H1 (cell line): Measurements from ENCODE around the gene ARFGEF3. TPM values are rescaled to one million over a fixed set of nuclear protein-coding genes. Genes with fewer than 3 reads are reported as not detected.

Experiments used
- CTCF ChIA-PET: fragments of 300-600 bp; sonication (Branson Sonifier 250); formaldehyde crosslinking; loops from one replicate; lab custom pipeline; 2021; ENCODE audit not compliant: partially characterized antibody; lab: Charles Lee
- POLR2A ChIA-PET: fragments of 300-600 bp; sonication (Branson Sonifier 250); formaldehyde crosslinking; loops from one replicate; lab custom pipeline; 2021; ENCODE audit warnings: inconsistent platforms; ENCODE audit not compliant: partially characterized antibody; lab: Charles Lee
- DNase-seq, 2 experiments: peaks; one replicate each; pipeline versions ENCODE4 v3.0.0 to v3.0.0-alpha.2; 2010 to 2022; ENCODE audit warnings: low spot score in 2 of 2, low read depth in 1 of 2, mixed read lengths in 1 of 2
- FAIRE-seq: peaks from 2 replicates; lab custom pipeline; 2011; peaks lifted over from hg19 to GRCh38; lab: Jason Lieb, UNC
- H2AFZ ChIP-seq: 2 replicates; pipeline ENCODE4 v1.8.1; 2012; ENCODE audit warnings: low read length, inconsistent platforms
- H2AK5ac ChIP-seq: 2 replicates; pipeline ENCODE4 v1.6.1; 2013; ENCODE audit warnings: low read depth, low read length
- H2BK120ac ChIP-seq: replicated peaks from 2 replicates; pipeline ENCODE3; 2013; ENCODE audit warnings: low read depth, low read length, inconsistent platforms
- H2BK12ac ChIP-seq: 2 replicates; pipeline ENCODE4 v1.6.1; 2013; ENCODE audit warnings: low read depth, low read length
- H2BK15ac ChIP-seq: 2 replicates; pipeline ENCODE4 v1.6.1; 2013; ENCODE audit warnings: low read length
- H2BK20ac ChIP-seq: 2 replicates; pipeline ENCODE4 v1.6.1; 2013; ENCODE audit warnings: low read length
- H2BK5ac ChIP-seq: 2 replicates; pipeline ENCODE4 v1.6.1; 2013; ENCODE audit warnings: low read depth, low read length
- H3K14ac ChIP-seq: 2 replicates; pipeline ENCODE4 v1.6.1; 2013; ENCODE audit warnings: inconsistent platforms; ENCODE audit not compliant: insufficient read length
- H3K18ac ChIP-seq: 2 replicates; pipeline ENCODE4 v1.6.1; 2013; ENCODE audit warnings: low read length; ENCODE audit errors: extremely low read depth
- H3K23ac ChIP-seq: 2 replicates; pipeline ENCODE4 v1.6.1; 2013; ENCODE audit warnings: inconsistent platforms; ENCODE audit not compliant: insufficient read length
- H3K23me2 ChIP-seq: 2 replicates; pipeline ENCODE4 v1.6.1; 2013; ENCODE audit warnings: low read depth, low read length
- H3K27ac ChIP-seq: 2 replicates; pipeline ENCODE4 v1.6.1; 2011; ENCODE audit warnings: low read depth, low read length, inconsistent platforms
- H3K27me3 ChIP-seq, 4 experiments: replicated peaks in 1 of 4; 1 replicate in 1 of 4; 2 replicates in 3 of 4; pipeline versions ENCODE4 v1.6.1 to v1.8.1; 2011 to 2013; ENCODE audit warnings: low read length in 3 of 4, mild to moderate bottlenecking in 3 of 4, inconsistent platforms in 2 of 4, mixed read lengths in 2 of 4, moderate library complexity in 1 of 4; ENCODE audit not compliant: control insufficient read depth in 3 of 4, insufficient read depth in 3 of 4; ENCODE audit errors: extremely low read depth in 1 of 4
- H3K36me3 ChIP-seq, 4 experiments: 2 replicates each; pipeline versions ENCODE4 v1.6.1 to v1.8.1; 2011 to 2013; ENCODE audit warnings: mild to moderate bottlenecking in 4 of 4, low read length in 3 of 4, moderate library complexity in 2 of 4, control low read depth in 1 of 4, inconsistent platforms in 1 of 4; ENCODE audit not compliant: insufficient read depth in 4 of 4, control insufficient read depth in 2 of 4
- H3K4ac ChIP-seq: replicated peaks from 2 replicates; pipeline ENCODE3; 2013; ENCODE audit warnings: low read length, low read depth, mixed read lengths, inconsistent platforms; ENCODE audit not compliant: insufficient read length
- H3K4me1 ChIP-seq, 4 experiments: replicated peaks in 1 of 4; 1 replicate in 1 of 4; 2 replicates in 3 of 4; pipeline versions ENCODE4 v1.6.1 to v1.8.1; 2011 to 2013; ENCODE audit warnings: low read length in 3 of 4, inconsistent platforms in 2 of 4, mixed read lengths in 1 of 4; ENCODE audit not compliant: insufficient read depth in 4 of 4, control insufficient read depth in 3 of 4
- H3K4me2 ChIP-seq, 2 experiments: 2 replicates each; pipeline versions ENCODE4 v1.6.1 to v1.8.1; 2011 to 2013; ENCODE audit warnings: low read depth in 2 of 2, low read length in 2 of 2, control low read depth in 1 of 2, inconsistent platforms in 1 of 2, mild to moderate bottlenecking in 1 of 2; ENCODE audit not compliant: insufficient read depth in 1 of 2
- H3K4me3 ChIP-seq, 4 experiments: fragments of 200-600, 300-600 bp in 1 of 4; sonication (generic), shearing (Covaris generic), sonication (Bioruptor Twin) in 1 of 4; 2 replicates each; pipeline versions ENCODE4 v1.5.1 to v1.8.1; 2011 to 2016; ENCODE audit warnings: low read length in 4 of 4, low read depth in 3 of 4, control low read depth in 2 of 4, inconsistent platforms in 2 of 4, mild to moderate bottlenecking in 2 of 4, mixed read lengths in 1 of 4, moderate library complexity in 1 of 4; ENCODE audit not compliant: insufficient read depth in 2 of 4; ENCODE audit errors: extremely low read depth in 1 of 4
- H3K56ac ChIP-seq: replicated peaks from 2 replicates; pipeline ENCODE3; 2013; ENCODE audit warnings: low read depth, mild to moderate bottlenecking, mixed read lengths, low read length, inconsistent platforms; ENCODE audit not compliant: insufficient read length
- H3K79me1 ChIP-seq: 2 replicates; pipeline ENCODE4 v1.6.1; 2013; ENCODE audit warnings: low read depth, low read length, control low read depth
- H3K79me2 ChIP-seq, 2 experiments: 2 replicates each; pipeline versions ENCODE4 v1.6.1 to v1.8.1; 2012 to 2013; ENCODE audit warnings: low read length in 2 of 2, mild to moderate bottlenecking in 2 of 2, inconsistent platforms in 1 of 2; ENCODE audit not compliant: insufficient read depth in 2 of 2, control insufficient read depth in 1 of 2
- H3K9ac ChIP-seq, 4 experiments: replicated peaks in 1 of 4; 1 replicate in 1 of 4; 2 replicates in 3 of 4; pipeline versions ENCODE4 v1.6.1 to v1.8.1; 2011 to 2013; ENCODE audit warnings: low read depth in 3 of 4, low read length in 3 of 4, control low read depth in 2 of 4, mild to moderate bottlenecking in 2 of 4, moderate library complexity in 2 of 4, inconsistent platforms in 1 of 4; ENCODE audit errors: extremely low read depth in 1 of 4
- H3K9me3 ChIP-seq, 2 experiments: 2 replicates each; pipeline versions ENCODE4 v1.6.1 to v1.8.1; 2012 to 2013; ENCODE audit warnings: mild to moderate bottlenecking in 2 of 2, moderate library complexity in 2 of 2, control low read depth in 1 of 2, inconsistent platforms in 1 of 2, low read depth in 1 of 2, low read length in 1 of 2, mixed read lengths in 1 of 2; ENCODE audit not compliant: insufficient read depth in 2 of 2
- H4K20me1 ChIP-seq, 2 experiments: replicated peaks in 1 of 2; 2 replicates each; pipeline versions ENCODE3 to v1.8.1; 2011 to 2013; ENCODE audit warnings: inconsistent platforms in 2 of 2, low read length in 2 of 2, mild to moderate bottlenecking in 1 of 2; ENCODE audit not compliant: insufficient read depth in 2 of 2, control insufficient read depth in 1 of 2
- H4K5ac ChIP-seq: 2 replicates; pipeline ENCODE4 v1.6.1; 2013; ENCODE audit warnings: low read length, low read depth, mixed read lengths, inconsistent platforms; ENCODE audit not compliant: insufficient read length
- H4K8ac ChIP-seq: 2 replicates; pipeline ENCODE4 v1.8.0; 2013; ENCODE audit warnings: mild to moderate bottlenecking, moderate library complexity, low read length, inconsistent platforms; ENCODE audit not compliant: insufficient read depth; ENCODE audit errors: extremely low read depth
- H4K91ac ChIP-seq: replicated peaks from 2 replicates; pipeline ENCODE3; 2013; ENCODE audit warnings: low read length, mixed read lengths, inconsistent platforms; ENCODE audit not compliant: insufficient read length
- ASH2L ChIP-seq: fragments of 200-600, 300-600 bp; sonication (generic); IDR thresholded peaks from one replicate; pipeline ENCODE4 v1.7.1; 2017; ENCODE audit warnings: low read length
- FOSL1 ChIP-seq: IDR thresholded peaks from 2 replicates; pipeline ENCODE4 v1.6.1; 2011; ENCODE audit warnings: mild to moderate bottlenecking, low read depth, low read length, moderate library complexity; ENCODE audit not compliant: insufficient read depth
- MAFK ChIP-seq: IDR thresholded peaks from 2 replicates; pipeline ENCODE4 v1.6.1; 2012; ENCODE audit warnings: low read depth, mild to moderate bottlenecking, improper control_type of control experiment, low read length
- NANOG ChIP-seq: IDR thresholded peaks from 2 replicates; pipeline ENCODE4 v1.6.1; 2011; ENCODE audit warnings: low read length, low read depth, mild to moderate bottlenecking, inconsistent platforms; ENCODE audit not compliant: insufficient read depth, poor library complexity, severe bottlenecking
- PHF8 ChIP-seq: fragments of 200-600 bp; sonication (generic); conservative IDR thresholded peaks from 2 replicates; pipeline ENCODE4 v1.7.1; 2012; ENCODE audit warnings: low read depth, mild to moderate bottlenecking, inconsistent platforms, low read length, moderate library complexity
- YY1 ChIP-seq: IDR thresholded peaks from 2 replicates; pipeline ENCODE4 v1.6.1; 2011; ENCODE audit warnings: low read depth, mild to moderate bottlenecking, low read length
- WGBS, 2 experiments: shearing (Covaris generic) in 1 of 2; methylation state at CpG; one replicate each; pipeline versions ENCODE4 v1.1.6 to v1.1.7; 2013 to 2015; ENCODE audit warnings: low lambda C conversion rate in 2 of 2, mixed read lengths in 2 of 2, inconsistent platforms in 1 of 2, low coverage in 1 of 2, missing lambda C conversion rate in 1 of 2; ENCODE audit not compliant: insufficient replicate concordance in 2 of 2, insufficient coverage in 1 of 2, insufficient read length in 1 of 2; ENCODE audit errors: extremely low coverage in 1 of 2, missing lambda C conversion rate in 1 of 2; 5-methylcytosine and 5-hydroxymethylcytosine counted together
- polyA plus RNA-seq, 7 experiments: library from polyadenylated mRNA; depleted of rRNA in 3 of 7; stranded (reverse) in 5 of 7; unstranded in 2 of 7; fragments of >200 nt in 5 of 7; fragments of 200-250 nt in 2 of 7; gene quantifications; 1 replicate in 5 of 7; 2 replicates in 1 of 7; 4 replicates in 1 of 7; pipeline versions ENCODE4 v1.2.1 to v1.2.3, GENCODE V29; 2011 to 2013; ENCODE audit warnings: missing spikeins in 2 of 7, mixed read lengths in 2 of 7
- total RNA-seq: library from RNA; stranded (reverse); fragmentation: NEBNext Ultra II Directional; extraction: Animal tissue kit (Norgen Biotek cat#: 25700); gene quantifications from 2 replicates; pipeline ENCODE4 v1.2.1, GENCODE V29; 2021
- TF ChIP-seq, protein P1 (sequence below): IDR thresholded peaks from 2 replicates; pipeline ENCODE4 v1.6.1; 2011; ENCODE audit warnings: low read length, improper control_type of control experiment

The ARFGEF3 gene
- total and polyA plus RNA-seq, 2 of the 8 experiments (the other 6 are each of a cell fraction or from before 2014, with no cell fraction given): 5.8 to 23.2 TPM

DNA sequence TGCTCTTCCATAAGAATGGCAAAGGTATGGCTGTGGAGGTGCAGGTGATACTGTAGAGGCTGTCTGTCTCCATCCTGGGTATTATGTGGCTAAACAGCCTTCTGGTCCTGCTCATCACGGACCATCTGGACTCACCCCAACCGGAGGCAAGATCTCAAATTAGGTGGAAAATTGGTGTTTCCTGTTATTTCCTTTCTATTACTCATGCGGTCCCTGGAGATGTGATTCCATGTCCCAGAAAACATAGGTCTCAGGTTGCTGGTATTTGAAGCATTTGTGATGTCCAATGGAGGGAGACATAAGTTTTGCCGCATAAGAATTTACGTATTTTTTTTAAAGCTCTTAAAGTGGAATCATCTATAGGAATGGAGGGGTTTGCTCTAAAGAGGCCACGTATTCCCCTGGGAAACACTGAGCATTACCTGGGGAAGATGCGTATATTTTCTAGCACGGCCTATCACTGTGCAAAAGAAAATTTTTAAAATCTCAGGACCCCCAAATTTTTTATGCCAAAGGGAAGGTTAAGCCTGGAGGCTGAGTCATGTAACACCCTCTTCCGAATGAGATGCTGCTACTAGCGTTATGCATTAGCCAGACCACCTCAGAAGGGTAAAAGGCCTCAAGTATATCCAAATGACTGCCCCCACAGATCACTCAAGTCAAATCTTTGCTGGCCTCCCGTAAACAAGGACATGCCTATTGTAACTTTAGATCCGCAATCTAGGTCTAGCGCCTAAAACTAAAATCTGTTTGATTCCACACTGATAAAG is 78.9 kb downstream of the ARFGEF3 start:
- WGBS, 2 experiments: 91% methylated on average over 13 of the region's 13 CpGs; no CpG with 5 or more reads in 1 of the 2 experiments
- CTCF ChIA-PET: interaction anchor here (1.2 to 1.4 kb wide), 3 partner anchors 14 to 309 kb away, joined by 3 to 4 read pairs (median 3); no protein-coding TSS in a partner anchor
- no peak overlapping the region for H3K4me2 ChIP-seq

More for the DNA sequence above, 78.9 kb downstream of the ARFGEF3 start:
- no peak overlapping the region for H2BK120ac ChIP-seq
- DNase-seq: no peak
- H3K23me2 ChIP-seq: no peaks in the 10 kb centered on the region
- H2BK12ac ChIP-seq: no peak overlapping the region
- H2BK15ac ChIP-seq: no peak overlapping the region
- H3K27ac ChIP-seq: no peak overlapping the region
- no peak overlapping the region for H2AFZ ChIP-seq
- H2AK5ac ChIP-seq: no peak overlapping the region
- POLR2A ChIA-PET: no interaction called here
- H4K5ac ChIP-seq: no peak overlapping the region
- TF ChIP-seq YY1 (no peak), PHF8 (no peak), MAFK (no peak), ASH2L (no peak), FOSL1 (no peak), NANOG (no peak)
- TF ChIP-seq, protein P1, sequence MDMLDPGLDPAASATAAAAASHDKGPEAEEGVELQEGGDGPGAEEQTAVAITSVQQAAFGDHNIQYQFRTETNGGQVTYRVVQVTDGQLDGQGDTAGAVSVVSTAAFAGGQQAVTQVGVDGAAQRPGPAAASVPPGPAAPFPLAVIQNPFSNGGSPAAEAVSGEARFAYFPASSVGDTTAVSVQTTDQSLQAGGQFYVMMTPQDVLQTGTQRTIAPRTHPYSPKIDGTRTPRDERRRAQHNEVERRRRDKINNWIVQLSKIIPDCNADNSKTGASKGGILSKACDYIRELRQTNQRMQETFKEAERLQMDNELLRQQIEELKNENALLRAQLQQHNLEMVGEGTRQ: no peak
- H4K20me1 ChIP-seq: no peaks in the 10 kb centered on the region
- no peaks in the 10 kb centered on the region for H3K79me2 ChIP-seq
- no peak overlapping the region for H2BK5ac ChIP-seq
- peak overlapping the region in 1 of 4 experiments; percentile 43; a peak in 1 of 7 replicates for H3K9ac ChIP-seq
- H4K8ac ChIP-seq: no peak overlapping the region
- H3K4me3 ChIP-seq: no peak overlapping the region
- 0 out of 8 replicates have a peak, but pooled peaks cover 0 to 3% (median 0%) of the 10 kb centered on the region in 4 experiments for H3K36me3 ChIP-seq
- no peak overlapping the region for H3K56ac ChIP-seq
- H3K23ac ChIP-seq: no peak overlapping the region
- no peak overlapping the region for H3K4ac ChIP-seq
- H3K9me3 ChIP-seq: no peaks in the 10 kb centered on the region
- no peak overlapping the region for H4K91ac ChIP-seq
- no peak overlapping the region for H2BK20ac ChIP-seq
- no peak overlapping the region for H3K18ac ChIP-seq
- H3K27me3 ChIP-seq: no peaks in the 10 kb centered on the region
- H3K4me1 ChIP-seq: no peaks in the 10 kb centered on the region
- H3K14ac ChIP-seq: no peak overlapping the region
- no peaks in the 10 kb centered on the region for H3K79me1 ChIP-seq
- no peak for FAIRE-seq
